Osteoblast (primary cell): Measurements from ENCODE around the gene MNT. TPM values are rescaled to one million over a fixed set of nuclear protein-coding genes. Genes with fewer than 3 reads are reported as not detected.

ENCODE experiments used
- DNase-seq: peaks from one replicate; pipeline ENCODE4 v3.0.0; 2011; ENCODE audit warnings: low spot score, mixed read lengths; ENCODE audit not compliant: insufficient read length; ENCODE audit errors: missing footprints
- H2AFZ ChIP-seq: 2 replicates; pipeline ENCODE4 v1.6.0; 2011; ENCODE audit warnings: mild to moderate bottlenecking, low read length
- H3K27ac ChIP-seq: 2 replicates; pipeline ENCODE4 v1.5.1; 2011; ENCODE audit warnings: mild to moderate bottlenecking, low read depth, low read length, moderate library complexity
- H3K27me3 ChIP-seq: 2 replicates; pipeline ENCODE4 v1.6.0; 2012; ENCODE audit warnings: mild to moderate bottlenecking, control low read depth, inconsistent platforms, low read length, moderate library complexity; ENCODE audit not compliant: insufficient read depth
- H3K36me3 ChIP-seq: 2 replicates; pipeline ENCODE4 v1.5.1; 2011; ENCODE audit warnings: mild to moderate bottlenecking, low read length, control low read depth, moderate library complexity; ENCODE audit not compliant: insufficient read depth
- H3K4me1 ChIP-seq: 2 replicates; pipeline ENCODE4 v1.5.1; 2011; ENCODE audit warnings: mild to moderate bottlenecking, low read length, control low read depth, moderate library complexity; ENCODE audit not compliant: insufficient read depth
- H3K4me2 ChIP-seq: 2 replicates; pipeline ENCODE4 v1.6.0; 2011; ENCODE audit warnings: mild to moderate bottlenecking, low read length; ENCODE audit not compliant: insufficient read depth
- H3K4me3 ChIP-seq: fragments of 200-600 bp; sonication (generic); 3 replicates; pipeline ENCODE4 v1.5.1; 2012; ENCODE audit warnings: mild to moderate bottlenecking, low read length, inconsistent platforms; ENCODE audit not compliant: insufficient read depth
- H3K79me2 ChIP-seq: 2 replicates; pipeline ENCODE4 v1.6.0; 2012; ENCODE audit warnings: mild to moderate bottlenecking, low read length, control low read depth, inconsistent platforms; ENCODE audit not compliant: insufficient read depth
- H3K9me3 ChIP-seq: 2 replicates; pipeline ENCODE4 v1.5.1; 2011; ENCODE audit warnings: low read depth, low read length, control low read depth
- H4K20me1 ChIP-seq: 2 replicates; pipeline ENCODE4 v1.6.0; 2012; ENCODE audit warnings: mild to moderate bottlenecking, low read length, control low read depth; ENCODE audit not compliant: insufficient read depth
- CTCF ChIP-seq: IDR thresholded peaks from 2 replicates; pipeline ENCODE4 v1.5.1; 2011; ENCODE audit warnings: mild to moderate bottlenecking, low read depth, low read length, moderate library complexity; ENCODE audit errors: extremely low read depth
- total RNA-seq: library from RNA; depleted of rRNA; stranded (reverse); fragments of >200 nt; gene quantifications from 2 replicates; pipeline ENCODE4 v1.2.3, GENCODE V29; 2012

MNT gene
- total RNA-seq, 1 donor: 12.3 TPM

DNA sequence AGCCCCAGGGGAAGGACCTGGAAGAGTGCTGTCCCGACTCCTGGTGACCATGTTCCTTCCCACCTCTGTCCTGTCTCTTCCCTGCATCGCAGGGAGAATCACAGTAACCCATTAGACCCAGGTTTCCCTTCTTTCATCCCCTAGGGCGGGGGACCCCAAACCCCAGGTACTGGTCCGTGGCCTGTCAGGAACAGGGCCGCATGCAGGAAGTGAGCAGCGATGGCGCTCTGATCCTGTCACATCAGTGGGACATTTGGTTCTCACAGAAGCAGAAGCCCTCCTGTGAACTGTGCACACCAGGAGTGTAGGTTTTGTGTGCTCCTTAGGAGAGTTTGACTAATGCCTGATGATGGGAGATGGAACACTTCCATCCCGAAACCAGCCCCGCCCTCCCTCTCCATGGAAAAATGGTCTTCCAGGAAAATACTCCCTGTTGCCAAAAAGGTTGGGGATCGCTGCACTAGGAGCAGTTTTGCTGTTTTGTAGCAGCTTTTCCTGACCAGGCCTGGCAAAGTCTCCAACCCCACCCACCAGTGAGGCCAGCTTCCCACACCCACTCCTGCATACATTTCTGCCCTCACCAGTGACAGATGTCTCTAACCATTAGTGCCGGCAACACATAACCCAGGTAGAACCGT, 10.5 kb downstream of the MNT start:
- no peak overlapping the region for H3K4me3 ChIP-seq
- H3K27ac ChIP-seq: peak overlapping the region; percentile 56
- peaks cover 25% of the 10 kb centered on the region for H3K36me3 ChIP-seq
- peaks cover 59% of the 10 kb centered on the region for H3K79me2 ChIP-seq
- no peak overlapping the region for H3K4me2 ChIP-seq
- no peaks in the 10 kb centered on the region for H3K9me3 ChIP-seq
- H2AFZ ChIP-seq: no peak overlapping the region
- peaks cover 23% of the 10 kb centered on the region for H4K20me1 ChIP-seq
- no peaks in the 10 kb centered on the region for H3K27me3 ChIP-seq
- no peak for TF ChIP-seq CTCF
- peaks cover 20% of the 10 kb centered on the region for H3K4me1 ChIP-seq
- peak; percentile 92 for DNase-seq

DNA sequence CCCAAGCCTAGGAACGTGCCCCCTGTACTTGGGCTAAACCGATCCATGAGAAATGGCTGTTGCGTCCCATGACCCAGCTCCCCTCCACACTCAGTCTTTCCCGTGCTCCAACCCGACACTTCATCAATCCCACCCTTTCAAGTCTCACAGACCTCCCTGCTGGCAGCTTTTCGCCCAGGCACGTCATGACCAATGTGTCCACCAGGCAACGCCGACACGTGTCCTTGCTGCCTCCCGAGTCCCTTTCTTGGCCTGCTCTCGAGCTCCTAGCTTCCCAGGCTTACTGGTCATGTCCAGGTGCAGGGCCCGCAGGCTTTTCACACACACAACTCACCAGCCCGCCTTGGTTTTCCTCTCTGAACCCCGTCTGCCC, 12.2 kb downstream of the MNT start:
- H3K4me1 ChIP-seq: peaks cover 17% of the 10 kb centered on the region
- no peak for TF ChIP-seq CTCF
- no peaks in the 10 kb centered on the region for H3K9me3 ChIP-seq
- H3K4me3 ChIP-seq: no peak overlapping the region
- no peak for DNase-seq
- H3K79me2 ChIP-seq: peaks cover 44% of the 10 kb centered on the region
- H2AFZ ChIP-seq: no peak overlapping the region
- no peak overlapping the region for H3K27ac ChIP-seq
- H3K36me3 ChIP-seq: peaks cover 31% of the 10 kb centered on the region
- no peaks in the 10 kb centered on the region for H3K27me3 ChIP-seq
- peaks cover 23% of the 10 kb centered on the region for H4K20me1 ChIP-seq
- H3K4me2 ChIP-seq: no peak overlapping the region

DNA sequence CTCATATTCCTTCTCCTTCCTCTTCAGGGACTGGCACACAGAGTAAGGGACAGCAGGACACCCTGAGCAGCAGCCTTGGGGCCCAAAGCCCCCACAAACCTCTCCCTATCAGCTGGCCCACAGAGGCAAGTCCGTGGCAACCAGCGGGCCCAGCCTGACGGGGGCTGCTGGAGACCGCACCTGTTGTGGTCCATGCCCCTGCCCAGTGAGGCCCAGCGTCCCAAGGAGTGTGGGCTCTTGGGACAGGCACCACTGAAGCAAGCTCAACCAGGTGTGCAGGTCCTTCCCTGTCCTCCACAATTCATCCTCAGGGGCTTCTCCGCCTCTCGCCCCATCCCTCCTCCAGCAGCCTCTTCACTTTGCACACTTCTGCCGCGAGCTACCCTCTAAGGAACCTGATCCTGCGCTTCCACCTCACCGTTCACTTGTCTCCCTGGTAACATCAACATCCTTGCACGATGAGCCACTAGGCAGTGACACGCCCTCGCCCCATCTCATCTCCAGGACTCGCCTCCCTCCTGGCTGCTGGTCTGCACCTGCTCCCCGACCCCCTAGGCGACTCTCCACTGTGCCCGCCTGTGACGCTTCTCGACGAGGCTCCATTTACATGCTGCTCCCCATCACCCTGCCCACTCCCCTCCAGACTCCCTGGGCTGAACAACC, 12.7 kb downstream of the MNT start:
- Histone ChIP-seq H3K79me2 (peaks cover 40% of the 10 kb centered on the region), H3K4me1 (peaks cover 17% of the 10 kb centered on the region), H3K4me2 (no peak overlapping the region), H2AFZ (no peak overlapping the region), H3K36me3 (peaks cover 31% of the 10 kb centered on the region), H3K4me3 (no peak overlapping the region), H4K20me1 (peaks cover 23% of the 10 kb centered on the region), H3K27me3 (no peaks in the 10 kb centered on the region), H3K27ac (no peak overlapping the region), H3K9me3 (no peaks in the 10 kb centered on the region)
- no peak for TF ChIP-seq CTCF
- no peak for DNase-seq
